HFF-Myc (cell line): ENCODE data around the gene FAF2.
"Not testable (repeated sequence)": the region's sequence is repeated elsewhere in the genome, so short reads cannot be mapped to it uniquely, and the experiment has no call there.

Experiments used
- DNase-seq: peaks from one replicate; pipeline ENCODE4 v3.0.0-alpha.2; 2011; ENCODE audit warnings: low read depth; ENCODE audit errors: extremely low read depth
- H3K4me3 ChIP-seq: replicated peaks from 2 replicates; pipeline ENCODE4 v1.5.1; 2011; ENCODE audit warnings: low read depth, mild to moderate bottlenecking, control low read depth, low read length
- TF ChIP-seq, protein P1 (sequence below): IDR thresholded peaks from 2 replicates; pipeline ENCODE4 v1.5.1; 2012; ENCODE audit warnings: mild to moderate bottlenecking, low read depth, low read length, control low read depth; ENCODE audit errors: missing control alignments

The FAF2 gene

DNA sequence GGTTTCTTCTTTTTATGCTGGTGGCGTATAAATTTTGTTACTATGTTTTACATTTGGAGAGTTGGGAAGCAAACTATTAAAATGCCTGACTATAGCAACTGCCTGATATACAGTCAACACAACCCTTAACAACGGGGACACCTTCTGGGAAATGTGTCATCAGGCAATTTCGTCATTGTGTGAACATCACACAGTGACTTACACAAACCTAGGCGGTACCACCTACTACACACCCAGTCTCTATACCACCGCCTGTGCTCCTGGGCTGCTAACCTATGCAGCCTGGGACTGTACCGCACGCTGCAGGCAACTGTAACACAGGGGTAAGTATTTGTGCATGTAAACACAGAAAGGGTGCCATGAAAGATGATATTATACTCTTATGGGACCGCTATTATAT, 99.6 kb downstream of the FAF2 start:
- TF ChIP-seq, protein P1, sequence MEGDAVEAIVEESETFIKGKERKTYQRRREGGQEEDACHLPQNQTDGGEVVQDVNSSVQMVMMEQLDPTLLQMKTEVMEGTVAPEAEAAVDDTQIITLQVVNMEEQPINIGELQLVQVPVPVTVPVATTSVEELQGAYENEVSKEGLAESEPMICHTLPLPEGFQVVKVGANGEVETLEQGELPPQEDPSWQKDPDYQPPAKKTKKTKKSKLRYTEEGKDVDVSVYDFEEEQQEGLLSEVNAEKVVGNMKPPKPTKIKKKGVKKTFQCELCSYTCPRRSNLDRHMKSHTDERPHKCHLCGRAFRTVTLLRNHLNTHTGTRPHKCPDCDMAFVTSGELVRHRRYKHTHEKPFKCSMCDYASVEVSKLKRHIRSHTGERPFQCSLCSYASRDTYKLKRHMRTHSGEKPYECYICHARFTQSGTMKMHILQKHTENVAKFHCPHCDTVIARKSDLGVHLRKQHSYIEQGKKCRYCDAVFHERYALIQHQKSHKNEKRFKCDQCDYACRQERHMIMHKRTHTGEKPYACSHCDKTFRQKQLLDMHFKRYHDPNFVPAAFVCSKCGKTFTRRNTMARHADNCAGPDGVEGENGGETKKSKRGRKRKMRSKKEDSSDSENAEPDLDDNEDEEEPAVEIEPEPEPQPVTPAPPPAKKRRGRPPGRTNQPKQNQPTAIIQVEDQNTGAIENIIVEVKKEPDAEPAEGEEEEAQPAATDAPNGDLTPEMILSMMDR = no peak
- no peak for DNase-seq
- no peak overlapping the region for H3K4me3 ChIP-seq

DNA sequence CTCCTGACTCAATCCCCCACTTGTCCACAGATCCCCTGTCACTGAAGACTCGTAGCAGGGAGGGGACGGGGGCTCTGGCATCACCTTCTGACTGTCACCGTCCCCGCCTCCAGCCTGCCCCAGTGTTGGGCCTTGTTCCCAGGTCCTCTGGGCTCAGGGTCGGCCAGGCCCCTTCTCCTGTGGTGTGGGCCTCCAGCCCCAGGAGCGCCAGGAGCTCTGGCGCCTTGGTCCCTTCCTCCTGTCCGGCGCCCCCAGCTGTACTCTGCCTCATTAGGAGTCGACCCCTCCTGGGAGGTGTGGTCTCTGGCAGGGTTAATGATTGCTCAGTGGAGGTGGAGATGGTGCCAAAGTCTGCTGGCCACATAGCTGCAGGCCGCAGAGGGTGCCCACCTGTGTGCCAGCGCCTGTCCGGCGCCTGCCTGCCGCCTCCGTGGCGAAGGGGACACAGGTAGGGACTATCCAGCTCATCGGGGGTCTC, 100.8 kb downstream of the FAF2 start, which contains the start of gene CDHR2:
Gene CDHR2 (plus strand): TSS at position 376 of the 478 bp plus-strand sequence. CDS start 16,011 bp downstream, outside the sequence.
- no peak within 1 kb of the TSS for H3K4me3 ChIP-seq
- TF ChIP-seq, protein P1 = no peak

DNA sequence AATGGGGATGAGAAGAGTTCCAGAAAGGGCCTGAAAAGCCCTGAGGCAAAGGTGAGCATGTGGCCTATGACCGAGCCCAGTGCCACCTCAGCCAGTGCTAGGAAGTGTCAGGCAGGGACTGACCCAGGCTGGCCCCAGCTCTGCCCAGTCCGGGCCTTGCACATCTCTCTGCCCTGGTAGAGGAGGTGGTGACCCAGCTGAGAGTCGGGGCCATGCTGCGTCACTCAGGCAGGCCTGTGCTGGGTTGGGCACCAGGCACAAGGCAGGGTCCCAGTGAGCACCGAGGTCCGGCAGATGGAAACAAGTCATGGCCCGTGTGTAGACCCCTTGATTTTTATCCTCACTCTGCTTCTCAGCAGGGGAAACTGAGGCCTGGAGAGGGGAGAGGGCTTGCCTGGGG, 101.7 kb downstream of the FAF2 start:
- H3K4me3 ChIP-seq = no peak overlapping the region
- TF ChIP-seq, protein P1 = no peak
- no peak for DNase-seq

More for the DNA sequence above, 100.8 kb downstream of the FAF2 start, which contains the start of gene CDHR2:
- DNase-seq = no peak

DNA sequence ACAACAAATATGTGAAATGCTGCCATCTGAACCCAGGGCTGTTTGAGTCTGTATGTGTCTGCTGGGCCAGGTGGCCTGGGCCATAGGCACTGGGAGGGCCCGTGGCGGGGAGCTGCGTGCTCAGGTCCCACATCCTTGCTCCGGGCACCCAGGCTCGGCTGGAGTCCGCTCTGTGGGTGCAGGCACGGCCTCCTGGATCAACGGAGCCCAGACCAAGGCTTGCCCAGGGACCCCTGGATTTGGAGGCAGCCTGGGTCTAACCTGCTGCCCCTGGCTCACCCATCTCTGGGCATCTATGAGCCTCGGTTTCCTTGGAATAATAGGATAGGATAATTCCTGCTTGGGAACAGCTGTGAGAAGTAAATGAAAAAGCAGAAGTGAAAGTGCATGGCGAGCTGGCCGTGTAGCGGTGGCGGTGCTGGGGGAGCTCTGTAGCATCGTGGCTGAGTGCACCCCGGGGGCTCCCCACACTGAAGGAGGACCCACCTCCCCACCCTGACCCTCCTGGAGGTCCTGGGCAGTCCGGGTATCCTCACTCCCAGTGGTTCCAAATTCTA, 102.2 kb downstream of the FAF2 start:
- no peak for DNase-seq
- TF ChIP-seq, protein P1 = no peak
- H3K4me3 ChIP-seq = no peak overlapping the region

DNA sequence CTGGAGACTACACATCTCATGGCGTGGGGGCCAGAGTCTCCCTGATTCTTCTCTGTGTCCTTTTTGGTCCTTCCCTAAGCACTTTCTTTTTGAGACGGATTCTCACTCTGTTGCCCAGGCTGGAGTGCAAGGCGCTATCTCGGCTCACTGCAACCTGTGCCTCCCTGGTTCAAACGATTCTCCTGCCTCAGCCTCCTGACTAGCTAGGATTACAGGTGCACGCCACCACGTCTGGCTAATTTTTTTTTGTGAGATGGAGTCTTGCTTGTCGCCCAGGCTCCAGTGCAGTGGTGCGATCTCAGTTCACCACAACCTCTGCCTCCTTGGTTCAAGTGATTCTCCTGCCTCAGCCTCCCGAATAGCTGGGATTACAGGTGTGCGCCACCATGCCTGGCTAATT, 102.8 kb downstream of the FAF2 start:
- not testable (repeated sequence) for DNase-seq, H3K4me3 ChIP-seq

DNA sequence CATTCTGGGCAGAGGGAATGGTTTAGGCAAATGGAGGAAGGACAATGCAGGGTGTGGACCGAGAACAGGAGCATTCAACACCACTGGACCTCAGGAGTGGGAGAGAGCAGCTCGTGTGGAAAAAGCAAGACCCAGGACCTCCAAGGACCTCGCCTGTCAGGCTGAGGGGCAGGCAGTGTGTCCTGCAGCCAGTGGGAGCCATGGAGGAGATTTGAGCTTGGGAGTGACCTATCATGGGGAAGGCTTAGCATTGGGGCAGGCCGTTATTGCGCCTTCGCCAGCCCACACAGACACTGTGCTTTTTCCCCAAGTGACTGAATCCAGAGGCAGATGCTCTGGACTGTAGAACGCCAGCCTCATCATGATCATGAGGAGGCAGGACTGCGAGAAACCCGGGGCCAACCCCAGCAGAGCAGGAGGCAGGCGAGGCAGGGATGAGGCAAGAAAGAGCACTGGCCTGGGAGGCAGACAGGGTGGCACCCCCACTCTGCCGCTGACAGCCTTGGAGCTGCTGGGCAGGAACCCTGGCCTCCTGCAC, 104.2 kb downstream of the FAF2 start:
- H3K4me3 ChIP-seq = no peak overlapping the region
- TF ChIP-seq, protein P1 = no peak
- DNase-seq = no peak

DNA sequence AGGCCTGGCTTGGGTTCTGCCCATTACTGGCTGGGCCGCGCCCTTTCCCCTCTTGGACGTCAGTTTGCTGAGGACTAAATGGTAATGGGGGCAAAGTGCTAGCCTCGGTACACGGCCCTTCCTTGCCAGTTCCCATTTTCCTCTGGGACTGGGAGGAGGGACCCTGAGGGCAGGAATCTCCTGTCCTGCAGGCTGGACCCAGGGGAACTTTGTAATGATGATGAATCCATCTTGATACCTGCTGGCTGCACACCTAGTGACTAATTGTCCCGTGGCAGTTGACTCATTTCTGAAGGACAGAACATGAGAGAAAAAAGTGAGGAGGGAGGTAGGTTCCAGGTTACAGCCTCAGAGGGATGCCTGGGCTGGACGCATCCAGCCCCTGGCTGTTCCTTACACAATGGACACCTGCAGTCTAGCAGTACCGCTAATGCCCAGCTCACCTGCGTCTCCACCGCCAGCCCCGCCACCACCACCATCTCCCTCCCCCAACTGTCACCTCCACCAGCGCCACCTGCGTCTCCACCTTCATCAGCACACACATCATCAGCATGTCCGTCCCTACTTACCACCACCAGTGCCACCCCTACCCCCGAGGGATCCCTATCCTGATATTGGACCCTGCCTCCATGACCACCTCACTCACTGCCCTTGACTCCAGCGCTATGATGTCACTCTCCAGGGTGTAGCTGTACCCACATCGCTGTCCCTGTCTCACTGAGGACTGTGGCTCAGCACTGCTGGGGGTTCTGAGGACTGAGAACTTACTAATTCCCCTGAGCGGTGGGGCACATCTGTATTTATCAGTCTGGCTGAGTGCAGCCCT, 105.3 kb downstream of the FAF2 start:
- no peak overlapping the region for H3K4me3 ChIP-seq
- TF ChIP-seq, protein P1 = no peak
- no peak for DNase-seq
